C4-2B (cell line): ENCODE data around the gene SLC25A21.

ENCODE experiments used
- CTCF ChIP-seq: fragments of 450-650 bp; conservative IDR thresholded peaks from 2 replicates; pipeline ENCODE4 v1.5.1; 2017; ENCODE audit warnings: mild to moderate bottlenecking
- ZFX ChIP-seq: fragments of 450-650 bp; IDR thresholded peaks from 2 replicates; pipeline ENCODE4 v1.6.1; 2017

DNA sequence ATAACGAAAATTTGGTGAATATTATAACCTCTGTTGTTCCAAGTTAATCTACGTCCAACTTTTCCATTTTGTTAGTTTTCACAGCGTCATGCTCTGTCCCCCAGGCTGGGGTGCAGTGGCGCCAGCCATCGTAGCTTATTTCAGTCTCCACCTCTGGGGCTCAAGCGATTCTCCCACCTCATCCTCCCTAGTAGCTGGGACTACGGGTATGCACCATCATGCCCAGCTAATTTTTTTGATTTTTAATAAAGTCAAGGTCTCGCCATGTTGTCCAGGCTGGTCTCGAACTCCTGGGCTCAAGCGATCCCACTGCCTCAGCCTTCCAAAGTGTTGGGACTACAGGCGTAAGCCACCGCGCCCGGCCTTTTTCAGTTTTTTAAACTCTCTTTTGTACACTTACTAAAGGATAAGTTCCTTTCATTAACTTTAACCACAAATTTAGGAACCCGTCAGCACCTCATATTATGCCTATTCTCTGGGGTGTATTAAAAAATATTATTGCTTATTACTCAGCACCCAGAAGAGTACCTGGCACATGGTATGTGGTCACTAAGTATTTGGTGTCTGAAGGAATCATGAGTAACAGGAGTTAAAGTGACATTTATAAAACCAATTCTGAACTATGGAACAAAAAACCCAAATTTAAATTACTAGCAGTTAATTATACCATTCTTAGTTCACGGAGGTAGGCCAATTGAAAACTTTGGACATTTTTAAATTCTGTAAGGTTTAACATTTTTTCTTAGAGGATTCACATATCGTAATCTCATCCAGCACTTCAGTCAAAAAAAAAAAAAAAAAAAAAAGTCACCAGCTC is 24.4 kb upstream of the SLC25A21 start:
- TF ChIP-seq CTCF = no peak
- no peak for TF ChIP-seq ZFX
